ENCODE results near the gene PDZD7.

The PDZD7 gene

GRCh38 chr10:101020427-101021075 is 10.4 kb downstream of the PDZD7 start:
- DNase-seq (ENCODE audit: low read depth), result no peak
- no peak overlapping the region for H3K4me3 ChIP-seq (ENCODE audit: low read depth, low read length)
- TF ChIP-seq MAX (IDR thresholded peaks at IDR 0.05; ENCODE audit: low read depth, low read length) (no peak), CTCF (IDR thresholded peaks at IDR 0.05; ENCODE audit: low read depth, low read length) (no peak), POLR2A (IDR thresholded peaks at IDR 0.05; ENCODE audit: extremely low read depth, insufficient read length) (no peak)

GRCh38 chr10:101019440-101019703 is 11.6 kb downstream of the PDZD7 start:
- no peak for DNase-seq (ENCODE audit: low read depth)
- TF ChIP-seq MYC (IDR thresholded peaks at IDR 0.05; ENCODE audit: low read depth, low read length) (no peak), CTCF (IDR thresholded peaks at IDR 0.05; ENCODE audit: low read depth, low read length) (no peak), POLR2A (IDR thresholded peaks at IDR 0.05; ENCODE audit: extremely low read depth, insufficient read length) (no peak), MAX (IDR thresholded peaks at IDR 0.05; ENCODE audit: low read depth, low read length) (no peak)
- H3K4me3 ChIP-seq (ENCODE audit: low read depth, low read length), result peak overlapping the region; percentile 25

GRCh38 chr10:101018600-101019439 is 12.1 kb downstream of the PDZD7 start:
- TF ChIP-seq CTCF (IDR thresholded peaks at IDR 0.05; ENCODE audit: low read depth, low read length) (peak; percentile 81), MYC (IDR thresholded peaks at IDR 0.05; ENCODE audit: low read depth, low read length) (peak; percentile 96), MAX (IDR thresholded peaks at IDR 0.05; ENCODE audit: low read depth, low read length) (peak; percentile 92), POLR2A (IDR thresholded peaks at IDR 0.05; ENCODE audit: extremely low read depth, insufficient read length) (peak; percentile 26)
- peak overlapping the region; percentile 42 for H3K4me3 ChIP-seq (ENCODE audit: low read depth, low read length)

GRCh38 chr10:101018118-101018599 is 12.8 kb downstream of the PDZD7 start:
- peak; percentile 95 for DNase-seq (ENCODE audit: low read depth)
- TF ChIP-seq MAX (IDR thresholded peaks at IDR 0.05; ENCODE audit: low read depth, low read length) (peak; percentile 73), MYC (IDR thresholded peaks at IDR 0.05; ENCODE audit: low read depth, low read length) (peak; percentile 88), POLR2A (IDR thresholded peaks at IDR 0.05; ENCODE audit: extremely low read depth, insufficient read length) (peak; percentile 12), CTCF (IDR thresholded peaks at IDR 0.05; ENCODE audit: low read depth, low read length) (no peak)
- H3K4me3 ChIP-seq (ENCODE audit: low read depth, low read length), result peak overlapping the region; percentile 42

More at GRCh38 chr10:101018600-101019439, 12.1 kb downstream of the PDZD7 start:
- peak; percentile 93 for DNase-seq (ENCODE audit: low read depth)

- DNase-seq (ENCODE audit: low read depth), result no peak
- no peak for TF ChIP-seq CTCF (IDR thresholded peaks at IDR 0.05; ENCODE audit: low read depth, low read length)
- no peak overlapping the region for H3K4me3 ChIP-seq (ENCODE audit: low read depth, low read length)
Observed at GRCh38 chr10:101016814-101017213, 14.1 kb downstream of the PDZD7 start.

Measured in NB4 (cell line).